GM18520 (cell line): Measurements from ENCODE around the gene TMEM229B.

Experiments used
- ATAC-seq: cut with Tn5 transposase; IDR thresholded peaks from one replicate; pipeline ENCODE4 v1.9.1; 2021; ENCODE audit not compliant: unreplicated experiment

Gene TMEM229B

DNA sequence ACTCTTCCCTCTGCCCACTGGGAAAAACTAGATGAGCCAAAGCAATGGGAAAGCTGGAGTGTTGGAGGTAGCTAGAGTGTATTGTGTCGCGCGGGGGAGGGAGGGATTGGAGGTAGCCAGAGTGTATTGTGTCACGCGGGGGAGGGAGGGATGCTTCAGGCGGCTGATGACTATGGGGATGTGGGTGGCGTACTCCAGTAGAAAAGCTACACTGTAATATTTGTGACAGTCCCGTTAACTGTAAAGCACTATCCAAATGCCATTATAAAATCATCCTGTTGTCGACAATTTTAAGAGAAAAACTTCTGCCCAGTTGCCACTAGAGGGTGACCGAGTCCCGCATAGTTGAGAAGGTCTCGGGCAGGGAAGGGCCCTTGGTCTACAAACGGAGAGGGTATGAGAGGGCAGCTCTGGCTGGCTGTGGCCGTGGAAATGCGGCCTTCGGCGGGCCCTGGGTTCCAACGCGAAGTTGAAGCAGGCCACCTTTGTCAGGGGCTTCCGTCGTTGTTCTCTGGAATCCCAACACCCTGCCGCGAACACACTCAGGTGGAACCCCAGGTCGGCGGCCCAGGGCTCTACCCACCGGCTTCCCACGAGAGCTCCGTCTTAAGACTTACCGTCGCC lies 61.4 kb downstream of the TMEM229B start:
- no peak for ATAC-seq

GRCh38 chr14:67426161-67426560 lies 62.4 kb downstream of the TMEM229B start:
- no peak for ATAC-seq

- no peak for ATAC-seq
Observed at GRCh38 chr14:67425608-67426007, 62.9 kb downstream of the TMEM229B start.

GRCh38 chr14:67424539-67424938 lies 64.0 kb downstream of the TMEM229B start:
- ATAC-seq: no peak

GRCh38 chr14:67423424-67423823 lies 65.1 kb downstream of the TMEM229B start:
- no peak for ATAC-seq

DNA sequence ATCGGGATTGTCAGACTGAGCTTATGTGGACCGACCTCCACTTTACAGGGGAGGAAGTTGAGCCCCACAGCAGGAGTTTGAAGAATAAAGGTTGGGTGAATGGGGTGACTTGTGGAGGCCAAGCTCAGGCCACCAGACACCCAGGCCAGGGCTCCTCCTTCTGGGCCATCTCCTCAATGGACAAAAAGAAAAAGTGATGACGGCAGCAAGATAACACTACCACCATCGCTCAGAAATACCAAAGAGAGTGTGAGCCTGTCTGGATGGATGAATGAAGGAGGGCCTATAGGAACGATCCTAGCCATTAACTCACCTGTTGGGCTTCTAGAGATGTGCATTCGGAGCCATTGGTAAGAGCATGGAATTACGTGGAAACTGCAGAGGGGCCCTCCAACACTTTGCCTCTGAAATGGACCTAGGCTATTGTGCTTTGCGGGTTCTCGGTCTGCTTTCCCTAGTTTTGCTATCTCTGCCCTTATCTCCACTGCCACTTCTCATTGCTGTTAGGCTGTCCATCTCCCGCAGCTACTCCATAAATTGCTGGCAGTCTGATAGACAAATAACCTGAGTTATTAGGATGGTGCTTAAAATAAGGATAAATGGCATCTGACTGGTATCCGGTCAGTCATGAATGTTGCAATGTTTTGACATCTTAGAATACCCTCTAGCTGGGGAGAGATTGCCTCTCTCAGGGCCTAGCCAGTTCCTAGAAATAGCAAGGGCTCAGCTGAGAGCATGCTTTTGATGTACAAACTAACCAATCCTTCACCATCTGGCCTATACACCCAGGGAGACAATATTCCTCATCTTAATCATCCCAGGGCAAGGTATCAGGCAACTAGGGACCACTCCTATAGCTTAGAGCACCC lies 66.9 kb downstream of the TMEM229B start:
- ATAC-seq: no peak
